HG02759 (cell line): ENCODE measurements around the gene DNHD1.

Experiments
- ATAC-seq: cut with Tn5 transposase; IDR thresholded peaks from one replicate; pipeline ENCODE4 v1.9.1; 2021; ENCODE audit warnings: mild to moderate bottlenecking, moderate library complexity; ENCODE audit not compliant: unreplicated experiment

Gene DNHD1

DNA sequence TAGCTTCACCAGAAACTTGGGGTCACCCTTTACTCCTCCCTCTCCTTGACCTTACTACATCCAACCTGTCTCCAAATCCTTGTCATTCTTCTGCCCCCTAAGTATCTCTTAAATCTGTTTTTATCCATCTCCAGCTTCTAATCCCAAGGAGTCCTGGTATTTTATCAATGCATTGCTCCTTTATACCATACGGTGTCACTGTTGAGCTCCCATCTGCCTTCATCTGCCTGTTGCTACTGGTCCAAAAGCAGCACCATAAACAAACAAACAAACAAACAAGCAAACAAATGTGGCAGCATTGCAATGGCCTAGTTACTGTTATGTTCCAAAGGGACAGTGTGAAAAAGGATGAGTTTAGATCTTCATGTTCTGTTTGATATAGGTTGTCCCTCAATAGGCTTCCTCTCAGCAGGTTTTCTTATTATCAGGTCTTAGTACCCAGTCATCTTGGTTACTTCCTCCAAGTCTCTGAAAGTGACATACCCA is 34.2 kb downstream of the DNHD1 start:
- no peak for ATAC-seq

DNA sequence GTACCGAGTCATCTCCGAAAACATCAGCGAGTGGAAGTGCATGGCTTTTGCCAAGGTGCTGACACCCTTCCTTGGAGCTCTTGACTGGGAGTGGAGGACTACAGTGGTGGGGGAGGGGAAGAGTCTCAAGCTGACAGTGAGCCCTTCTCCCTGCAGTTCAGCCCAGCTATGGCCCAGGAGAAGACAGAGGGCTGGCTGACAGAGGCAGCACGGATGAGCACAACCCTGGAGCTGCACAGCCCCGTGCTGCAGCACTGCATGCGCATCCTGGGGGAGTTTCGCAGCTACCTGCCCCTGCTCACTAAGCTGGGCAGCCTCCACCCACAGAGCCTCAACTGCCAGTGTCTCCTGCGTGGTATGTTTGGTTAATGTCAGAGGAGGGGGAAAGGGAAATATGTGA is 41.4 kb downstream of the DNHD1 start:
- no peak for ATAC-seq

DNA sequence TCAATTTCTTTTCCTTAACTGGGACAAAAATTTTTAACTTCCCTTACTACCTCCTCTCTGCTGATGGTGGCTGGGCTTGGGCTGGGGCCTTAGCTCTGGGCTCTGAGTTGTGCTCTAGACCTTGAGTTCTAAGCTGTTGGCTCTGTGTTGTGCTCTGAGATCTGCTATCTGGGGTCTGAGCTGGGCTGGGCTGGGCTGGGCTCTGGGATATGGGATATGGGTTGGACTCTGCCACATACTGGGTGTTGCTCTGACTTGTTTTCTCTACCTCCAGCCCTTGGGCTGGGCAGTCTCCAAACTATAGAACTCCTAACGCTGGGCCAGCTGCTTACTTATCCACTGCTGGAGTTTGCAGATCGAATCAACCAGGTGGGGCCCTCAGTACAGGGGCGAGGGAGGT is 41.9 kb downstream of the DNHD1 start:
- ATAC-seq: no peak

DNA sequence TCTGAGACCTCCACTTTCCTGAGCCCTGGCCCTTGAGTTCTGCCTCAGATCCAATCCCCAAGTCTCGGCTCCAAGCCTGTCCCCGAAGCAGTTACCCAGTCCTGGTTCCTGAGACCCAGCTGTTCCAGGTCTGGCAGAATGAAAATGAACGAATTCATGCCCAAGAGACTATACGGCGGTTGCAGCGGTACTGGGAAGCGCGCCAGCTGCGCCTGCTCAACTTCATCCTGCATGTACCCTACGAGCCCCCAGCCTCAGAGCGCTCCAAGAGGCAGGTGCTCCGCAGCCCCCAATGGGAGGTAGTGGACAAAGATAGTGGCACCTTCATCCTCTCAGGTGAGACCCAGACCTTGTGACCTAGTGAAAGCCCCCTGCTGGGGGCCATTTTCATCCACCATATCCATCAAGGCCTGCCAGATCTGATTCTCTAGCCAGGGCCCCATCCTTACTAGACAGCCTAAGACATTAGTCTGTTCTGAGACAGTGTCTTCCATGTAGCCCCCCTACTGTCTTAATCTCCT is 42.7 kb downstream of the DNHD1 start:
- ATAC-seq: no peak

DNA sequence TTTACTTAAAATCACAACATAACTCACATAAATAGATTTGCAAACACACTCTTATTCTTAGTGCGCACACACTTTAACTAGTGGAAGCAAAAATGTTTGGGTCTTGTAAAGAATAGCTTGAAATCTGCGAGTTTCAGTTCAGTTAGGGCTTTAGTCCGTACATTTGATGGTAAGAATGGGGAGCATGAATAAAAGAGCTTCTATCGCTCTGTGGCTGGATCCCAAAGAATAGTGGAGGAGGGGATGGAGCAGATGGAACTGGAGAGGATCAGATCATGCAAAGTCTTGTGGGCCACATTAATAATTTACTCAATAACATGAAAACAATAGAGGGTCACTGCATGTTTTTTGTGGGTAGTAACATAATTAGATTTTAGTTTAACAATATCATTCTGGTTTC is 44.3 kb downstream of the DNHD1 start:
- no peak for ATAC-seq

GRCh38 chr11:6542727-6543126 is 45.6 kb downstream of the DNHD1 start:
- ATAC-seq: no peak

GRCh38 chr11:6544921-6545850 is 48.1 kb downstream of the DNHD1 start:
- no peak for ATAC-seq

DNA sequence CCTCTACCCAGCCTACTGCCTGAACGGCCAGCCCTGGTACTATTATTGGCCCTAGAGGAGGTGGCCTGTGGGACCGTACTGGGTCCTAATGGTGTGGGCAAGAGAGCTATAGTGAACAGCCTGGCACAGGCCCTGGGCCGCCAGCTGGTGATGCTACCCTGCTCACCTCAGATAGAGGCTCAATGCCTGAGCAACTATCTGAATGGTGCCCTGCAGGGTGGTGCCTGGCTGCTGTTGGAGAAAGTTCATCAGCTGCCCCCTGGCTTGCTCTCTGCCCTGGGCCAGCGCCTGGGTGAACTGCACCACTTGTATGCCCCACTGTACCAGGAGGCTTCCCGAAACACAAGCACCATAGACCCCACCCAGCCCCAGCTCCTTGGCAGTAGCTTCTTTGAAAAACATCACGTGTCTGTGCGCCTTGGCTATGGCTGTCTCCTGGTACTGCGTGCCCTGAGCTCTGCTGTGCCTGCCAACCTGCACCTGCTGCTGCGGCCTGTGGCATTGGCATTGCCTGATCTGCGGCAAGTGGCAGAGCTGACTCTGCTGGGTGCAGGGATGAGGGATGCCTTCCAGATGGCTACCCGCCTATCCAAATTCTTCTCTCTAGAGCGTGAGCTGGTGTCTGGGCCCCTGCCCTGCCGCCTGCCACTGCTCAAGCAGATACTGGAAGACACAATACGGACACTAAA is 49.0 kb downstream of the DNHD1 start:
- no peak for ATAC-seq

DNA sequence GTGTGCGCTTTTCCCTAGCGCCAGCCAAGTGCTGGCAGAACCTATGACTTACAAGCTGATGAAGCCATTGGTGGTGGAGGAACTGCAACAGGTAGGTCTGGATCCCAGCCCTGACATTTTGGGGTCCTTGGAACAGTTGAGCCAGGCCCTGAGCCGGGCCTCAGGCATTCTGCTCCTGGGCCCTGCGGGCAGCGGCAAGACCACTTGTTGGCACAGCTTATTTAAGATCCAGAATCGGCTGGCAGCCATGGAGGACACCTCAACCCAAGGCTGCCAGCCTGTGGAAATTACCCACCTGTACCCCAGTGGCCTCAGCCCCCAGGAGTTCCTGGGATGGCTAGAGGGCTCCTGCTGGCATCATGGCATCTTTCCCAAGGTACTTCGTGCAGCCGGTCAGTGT is 49.7 kb downstream of the DNHD1 start:
- ATAC-seq: no peak

DNA sequence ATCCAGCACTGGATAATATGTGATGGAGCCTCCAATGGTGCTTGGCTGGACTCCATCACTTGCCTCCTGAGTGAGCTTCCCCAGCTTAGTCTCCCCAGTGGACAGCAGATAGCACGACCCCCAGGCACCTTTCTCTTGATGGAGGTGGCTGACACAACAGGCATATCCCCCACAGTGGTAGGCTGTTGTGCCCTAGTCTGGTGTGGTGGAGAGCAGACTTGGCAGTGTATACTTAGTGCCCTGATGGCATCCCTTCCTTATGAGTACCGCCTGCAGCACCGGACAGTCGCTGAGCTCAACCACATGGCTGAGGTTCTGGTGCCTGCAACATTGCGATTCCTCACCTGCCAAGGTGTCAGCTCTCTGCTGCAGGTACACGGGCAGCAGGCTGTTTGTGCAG is 50.1 kb downstream of the DNHD1 start:
- ATAC-seq: no peak

DNA sequence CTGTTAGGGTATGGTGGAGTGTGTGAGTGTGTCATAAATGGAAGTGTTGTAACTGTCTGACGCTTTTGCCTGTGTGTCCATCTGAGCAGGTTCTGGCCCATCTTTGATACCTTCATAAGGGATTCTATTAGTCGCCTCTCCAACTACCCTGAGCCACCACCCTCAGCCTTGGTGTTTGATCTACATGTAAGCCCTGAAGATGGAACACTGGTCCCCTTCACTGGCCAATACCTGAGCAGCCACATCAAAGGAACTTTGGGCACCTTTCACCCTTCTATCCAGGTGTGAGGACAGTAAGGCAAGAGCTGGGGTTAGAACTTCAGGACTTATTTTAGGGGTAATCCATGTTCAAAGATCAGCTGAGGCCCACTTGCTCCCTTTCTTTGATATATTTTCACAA is 51.0 kb downstream of the DNHD1 start:
- no peak for ATAC-seq

DNA sequence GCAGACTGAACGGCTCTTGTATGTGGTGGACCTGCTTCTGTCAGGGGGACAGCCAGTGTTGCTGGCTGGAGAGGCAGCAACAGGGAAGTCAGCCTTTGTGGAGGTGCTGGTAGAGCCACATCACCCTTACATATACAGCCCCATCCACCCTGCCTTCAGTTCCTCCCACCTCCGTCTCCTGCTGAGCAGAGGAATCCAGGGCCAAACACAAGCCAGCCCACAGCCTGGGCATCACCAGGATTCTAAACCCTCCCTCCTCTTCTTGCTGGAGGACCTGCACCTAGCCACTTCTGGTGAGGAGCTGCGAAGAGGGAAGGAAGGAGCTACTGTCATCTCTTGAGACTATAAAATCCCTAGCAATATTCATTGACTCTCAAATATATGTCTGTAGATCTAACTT is 51.6 kb downstream of the DNHD1 start:
- no peak for ATAC-seq

GRCh38 chr11:6553634-6554033 is 56.6 kb downstream of the DNHD1 start:
- ATAC-seq: no peak

DNA sequence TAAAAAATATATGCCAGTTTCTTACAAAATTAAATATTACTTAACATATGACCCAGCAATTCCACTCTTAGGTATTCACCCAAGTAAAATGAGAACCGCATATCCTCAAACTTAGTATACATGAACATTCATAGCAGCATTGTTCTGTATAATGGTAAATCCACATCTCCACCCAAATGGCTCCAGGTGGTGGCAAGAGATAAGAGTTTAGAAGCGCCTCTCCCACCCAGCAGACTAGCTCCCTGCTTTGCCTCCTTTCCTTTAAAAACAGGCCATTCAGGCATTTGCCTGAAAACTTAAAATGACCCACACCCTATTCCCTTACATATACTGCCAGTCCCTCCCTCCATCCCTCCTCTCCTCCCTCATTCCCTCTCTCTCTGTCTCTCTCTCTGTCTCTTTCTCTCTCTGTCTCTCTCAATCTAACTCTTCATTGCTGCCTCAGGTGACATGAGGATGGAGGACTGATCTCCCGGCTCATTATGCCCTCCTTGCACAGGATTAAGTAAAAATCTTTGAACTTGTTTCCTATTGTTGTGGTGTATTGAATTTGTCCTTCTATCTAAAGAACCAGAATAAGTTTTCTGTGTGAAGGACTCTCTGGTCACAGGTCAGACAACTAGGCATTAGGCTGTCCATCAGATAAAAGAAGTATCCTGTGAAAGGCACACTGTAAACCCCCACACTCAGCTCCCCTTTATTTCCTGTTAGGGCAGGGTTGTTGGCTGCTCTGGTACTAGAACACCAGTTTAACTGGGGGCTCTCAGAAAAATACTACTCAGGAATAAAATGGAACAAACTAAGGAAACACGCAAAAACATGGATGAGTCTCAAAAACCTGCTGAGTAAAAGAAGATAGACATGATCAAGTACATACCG is 58.0 kb downstream of the DNHD1 start:
- no peak for ATAC-seq

DNA sequence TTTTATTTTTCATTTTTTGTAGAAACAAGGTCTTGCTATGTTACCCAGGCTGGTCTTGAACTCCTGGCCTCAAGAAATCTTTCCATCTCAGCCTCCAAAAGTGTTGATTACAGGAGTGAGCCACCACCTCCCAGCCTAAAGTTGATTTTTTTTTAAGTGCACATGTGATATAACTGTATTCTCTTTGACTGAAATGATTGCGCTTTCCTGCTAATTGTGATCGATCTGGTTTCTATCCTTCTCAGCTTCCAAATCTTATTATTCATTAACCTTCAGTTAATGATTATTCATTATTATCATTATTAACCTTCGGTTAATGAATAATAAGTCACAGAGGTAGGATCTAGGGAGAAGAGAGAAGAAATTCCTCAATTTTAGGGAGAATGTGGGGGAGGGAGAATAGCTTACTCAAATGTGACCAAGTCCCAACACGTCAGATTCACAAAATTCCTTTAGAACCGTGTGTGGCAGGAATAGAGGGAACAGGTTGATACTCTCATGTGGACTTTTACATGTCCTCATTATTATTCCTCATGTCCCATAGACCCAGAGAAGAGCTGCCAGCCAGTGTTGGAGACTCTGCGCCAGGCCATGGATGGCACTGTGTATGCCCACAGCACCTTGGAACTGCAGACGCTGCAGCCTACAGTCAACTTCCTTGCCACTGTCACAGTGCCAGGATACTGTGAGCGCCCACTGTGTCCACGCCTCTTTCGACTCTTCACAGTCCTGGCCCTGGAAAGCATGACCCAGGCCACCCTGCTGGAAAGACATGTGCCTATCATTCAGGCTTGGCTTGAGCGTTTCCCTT is 59.3 kb downstream of the DNHD1 start:
- ATAC-seq: no peak

GRCh38 chr11:6557063-6557462 is 60.0 kb downstream of the DNHD1 start:
- no peak for ATAC-seq

DNA sequence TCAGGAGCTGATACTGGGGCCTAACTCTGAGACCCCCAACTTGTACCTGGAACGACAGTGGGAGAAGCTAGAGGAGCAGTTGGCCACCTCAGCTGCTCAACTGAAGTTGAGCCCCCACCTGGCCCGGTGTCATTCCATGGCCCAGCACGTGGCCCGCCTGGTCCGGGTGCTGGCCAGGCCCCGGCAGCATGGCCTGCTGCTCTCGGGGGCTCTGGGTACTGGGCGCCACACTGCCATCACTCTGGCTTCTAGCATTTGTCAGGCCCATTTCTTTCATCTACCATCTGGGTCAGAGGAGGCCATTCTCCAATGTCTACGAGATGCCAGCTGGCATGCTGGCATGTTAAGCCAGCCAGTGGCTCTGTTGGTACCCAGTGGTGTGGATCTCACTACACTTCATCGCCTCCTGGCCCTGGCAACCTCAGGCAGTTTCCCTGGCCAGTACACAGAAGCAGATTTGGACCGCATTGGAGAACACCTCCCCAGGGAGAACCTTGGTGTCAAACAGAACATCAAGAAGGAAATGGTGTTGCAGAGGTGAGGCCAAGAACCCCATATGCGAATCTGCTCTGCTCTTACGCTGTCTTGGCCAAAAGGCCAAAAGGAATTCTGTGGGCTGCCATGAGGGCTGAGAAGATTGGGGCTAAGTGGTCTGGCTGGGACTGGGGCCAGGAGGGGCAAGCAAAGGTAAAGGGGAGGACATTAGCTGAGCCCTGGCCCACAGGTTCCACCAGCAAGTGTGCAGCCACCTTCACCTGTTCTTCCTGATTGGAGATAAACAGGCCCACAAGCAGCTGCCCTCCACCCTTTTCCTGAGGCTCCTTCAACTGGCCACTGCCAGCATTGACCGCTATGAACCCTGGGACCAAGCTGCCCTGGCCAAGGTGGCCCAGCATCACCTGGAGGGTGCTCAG is 60.9 kb downstream of the DNHD1 start:
- no peak for ATAC-seq

- ATAC-seq: no peak
Observed at GRCh38 chr11:6559369-6559768, 62.3 kb downstream of the DNHD1 start.

GRCh38 chr11:6561288-6561687 is 64.2 kb downstream of the DNHD1 start:
- ATAC-seq: no peak
